OCI-LY7 (cell line): ENCODE data around the gene FCN1.
A peak's percentile ranks its signal among the peaks of the same experiment; 100 is the strongest.

Experiments used
- EZH2phosphoT487 ChIP-seq: fragments of 200-600 bp; sonication (generic); IDR thresholded peaks from 2 replicates; pipeline ENCODE4 v1.6.1; 2018; ENCODE audit warnings: low read depth, borderline replicate concordance, mild to moderate bottlenecking, mixed run types, antibody characterized with exemption, low read length, moderate library complexity, mixed read lengths
- TF ChIP-seq, protein P1 (sequence below): fragments of 200-600 bp; sonication (generic); conservative IDR thresholded peaks from 2 replicates; pipeline ENCODE4 v1.5.1; 2014; ENCODE audit warnings: mild to moderate bottlenecking, antibody characterized with exemption, low read length, moderate library complexity, mixed read lengths

DNA sequence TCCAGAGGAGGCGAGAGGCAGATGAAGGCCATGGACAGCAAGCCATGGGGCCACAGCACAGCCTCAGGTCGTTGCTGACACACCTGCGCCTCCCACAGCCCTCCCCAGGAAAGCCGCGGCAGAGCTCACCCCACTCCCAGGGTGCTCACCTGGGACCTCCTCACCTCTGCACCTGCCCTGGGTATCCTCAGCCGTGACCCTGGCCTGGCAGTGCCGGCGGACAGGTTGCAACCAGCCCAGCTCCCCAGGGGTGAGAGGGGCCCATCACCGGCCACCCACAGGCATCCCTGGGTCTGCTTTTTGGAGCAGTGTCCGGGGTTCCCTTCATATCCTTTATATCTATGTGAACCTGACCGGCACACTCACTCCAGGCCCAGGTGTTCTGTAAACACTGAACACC, 30.4 kb upstream of the FCN1 start:
- TF ChIP-seq, protein P1, sequence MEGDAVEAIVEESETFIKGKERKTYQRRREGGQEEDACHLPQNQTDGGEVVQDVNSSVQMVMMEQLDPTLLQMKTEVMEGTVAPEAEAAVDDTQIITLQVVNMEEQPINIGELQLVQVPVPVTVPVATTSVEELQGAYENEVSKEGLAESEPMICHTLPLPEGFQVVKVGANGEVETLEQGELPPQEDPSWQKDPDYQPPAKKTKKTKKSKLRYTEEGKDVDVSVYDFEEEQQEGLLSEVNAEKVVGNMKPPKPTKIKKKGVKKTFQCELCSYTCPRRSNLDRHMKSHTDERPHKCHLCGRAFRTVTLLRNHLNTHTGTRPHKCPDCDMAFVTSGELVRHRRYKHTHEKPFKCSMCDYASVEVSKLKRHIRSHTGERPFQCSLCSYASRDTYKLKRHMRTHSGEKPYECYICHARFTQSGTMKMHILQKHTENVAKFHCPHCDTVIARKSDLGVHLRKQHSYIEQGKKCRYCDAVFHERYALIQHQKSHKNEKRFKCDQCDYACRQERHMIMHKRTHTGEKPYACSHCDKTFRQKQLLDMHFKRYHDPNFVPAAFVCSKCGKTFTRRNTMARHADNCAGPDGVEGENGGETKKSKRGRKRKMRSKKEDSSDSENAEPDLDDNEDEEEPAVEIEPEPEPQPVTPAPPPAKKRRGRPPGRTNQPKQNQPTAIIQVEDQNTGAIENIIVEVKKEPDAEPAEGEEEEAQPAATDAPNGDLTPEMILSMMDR, result 0 out of 2 replicates have a peak, but pooled peaks have one; percentile 13
- TF ChIP-seq EZH2phosphoT487, result no peak
